Measurements from ENCODE around the gene SERPINA1.

GRCh38 chr14:94395888-94396574, 7.6 kb upstream of the SERPINA1 start:
- TF ChIP-seq EZH2 (IDR thresholded peaks at IDR 0.05; ENCODE audit: insufficient read depth, poor library complexity, severe bottlenecking): no peak
- TF ChIP-seq EZH2phosphoT487 (IDR thresholded peaks at IDR 0.05; ENCODE audit: insufficient read depth, low read depth): no peak
